ENCODE measurements around the gene SERPINF2.
"Not testable (repeated sequence)": the region's sequence is repeated elsewhere in the genome, so short reads cannot be mapped to it uniquely, and the experiment has no call there.

The SERPINF2 gene

GRCh38 chr17:1789936-1790335 is 47.3 kb downstream of the SERPINF2 start:
- DNase-seq (ENCODE audit: low read depth), result no peak

GRCh38 chr17:1792495-1793446 is 50.1 kb downstream of the SERPINF2 start:
- DNase-seq (ENCODE audit: low read depth), result no peak

DNA sequence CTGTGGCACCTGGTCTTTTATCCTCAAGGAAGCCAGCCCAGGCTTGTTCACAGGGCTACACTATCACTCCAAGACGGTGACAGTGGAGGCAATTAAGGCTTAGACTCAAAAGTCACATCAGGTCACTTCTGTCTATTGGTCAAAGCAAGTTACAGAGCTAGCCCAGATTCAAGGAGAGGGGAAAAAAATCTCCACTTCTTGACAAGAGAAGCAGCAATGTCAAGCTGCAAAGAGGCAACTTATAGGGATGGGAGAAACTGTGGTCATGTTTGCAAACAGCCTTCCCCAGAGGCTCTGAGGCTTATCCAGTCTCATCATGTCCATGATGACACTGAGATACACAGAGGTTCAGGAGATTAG is 50.8 kb downstream of the SERPINF2 start:
- DNase-seq (ENCODE audit: low read depth), result no peak

DNA sequence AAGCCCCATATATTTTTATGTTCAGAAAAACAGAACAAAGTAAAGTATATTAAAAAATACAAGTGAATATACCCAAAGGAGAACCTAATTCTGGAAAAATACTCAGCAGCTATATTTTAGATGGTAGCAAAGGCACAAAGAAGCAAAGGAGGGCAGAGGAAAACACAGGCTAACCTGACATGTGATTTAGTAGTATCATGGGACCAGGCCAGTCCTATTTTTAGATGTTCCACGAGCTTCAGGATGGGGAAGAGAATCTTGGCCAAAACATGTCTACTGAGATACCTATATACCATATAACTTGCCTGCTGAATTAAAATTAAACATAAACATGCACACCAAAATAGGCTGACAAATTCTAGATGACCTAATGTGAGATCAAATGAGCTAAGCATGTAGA is 54.1 kb downstream of the SERPINF2 start:
- no peak for DNase-seq (ENCODE audit: low read depth)

GRCh38 chr17:1797323-1797722 is 54.7 kb downstream of the SERPINF2 start:
- DNase-seq (ENCODE audit: low read depth), result no peak

- DNase-seq (ENCODE audit: low read depth), result not testable (repeated sequence)
Observed at GRCh38 chr17:1797846-1798245, 55.2 kb downstream of the SERPINF2 start.

DNA sequence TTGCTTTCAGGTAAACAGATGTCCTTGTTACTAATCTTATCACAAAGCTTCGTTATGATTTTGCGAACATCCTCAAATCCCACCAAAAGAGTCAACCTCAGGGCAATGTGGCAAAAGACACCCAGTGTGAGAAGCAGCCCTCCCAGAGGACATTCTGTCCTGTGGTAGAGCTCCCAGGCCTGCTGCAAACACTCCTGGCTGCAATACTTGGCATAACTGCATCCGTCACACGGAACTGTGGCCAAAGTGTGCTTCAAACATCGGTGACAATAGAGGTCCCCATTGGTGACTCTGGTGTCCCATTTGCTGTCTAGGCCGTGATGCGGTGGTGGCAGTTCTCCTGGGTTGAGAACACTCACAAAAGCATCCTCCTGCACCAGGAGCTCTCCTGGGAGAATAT is 57.6 kb downstream of the SERPINF2 start:
- DNase-seq (ENCODE audit: low read depth), result no peak

DNA sequence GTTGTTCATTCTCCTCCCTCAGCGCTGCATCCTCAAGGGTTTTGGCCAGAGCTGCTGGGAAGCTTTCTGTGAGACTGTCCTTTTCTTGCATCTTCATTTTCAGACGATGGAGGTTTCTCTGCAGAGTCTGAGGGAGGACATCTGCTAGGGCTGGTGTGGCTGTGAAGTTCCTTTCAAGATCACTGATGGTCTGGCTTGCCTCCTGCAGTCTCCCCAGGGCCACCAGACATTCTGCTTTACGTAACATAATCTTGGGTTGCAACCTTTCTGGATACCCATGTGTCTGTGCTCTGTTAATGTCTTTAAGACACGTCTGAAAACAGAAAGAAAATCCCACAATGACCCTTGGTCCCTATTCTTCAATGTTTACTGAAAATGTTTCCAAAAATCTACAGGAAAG is 58.0 kb downstream of the SERPINF2 start:
- no peak for DNase-seq (ENCODE audit: low read depth)

- DNase-seq (ENCODE audit: low read depth), result no peak
Observed at GRCh38 chr17:1802429-1802828, 59.8 kb downstream of the SERPINF2 start.

DNA sequence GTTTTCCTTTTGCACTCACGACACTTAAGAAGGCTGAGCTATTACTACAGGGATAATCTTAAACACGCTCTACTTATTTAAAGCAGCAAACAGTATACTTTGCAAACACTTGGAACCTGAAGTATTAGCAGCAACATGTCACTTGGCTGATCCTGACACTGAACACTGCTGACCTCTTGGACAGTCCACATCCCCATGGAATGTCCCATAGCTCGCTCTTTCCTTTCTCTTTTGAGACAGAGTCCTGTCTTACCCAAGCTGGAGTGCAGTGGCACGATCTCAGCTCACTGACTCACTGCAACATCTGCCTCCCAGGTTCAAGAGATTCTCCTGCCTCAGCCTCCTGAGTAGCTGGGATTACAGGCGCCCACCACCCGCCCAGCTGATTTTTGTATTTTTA is 60.6 kb downstream of the SERPINF2 start:
- DNase-seq (ENCODE audit: low read depth), result no peak

All from iris pigment epithelial cell (primary cell).